ENCODE measurements around the gene PRR20A.
"Not testable (repeated sequence)": the region's sequence is repeated elsewhere in the genome, so short reads cannot be mapped to it uniquely, and the experiment has no call there.

PRR20A gene

DNA sequence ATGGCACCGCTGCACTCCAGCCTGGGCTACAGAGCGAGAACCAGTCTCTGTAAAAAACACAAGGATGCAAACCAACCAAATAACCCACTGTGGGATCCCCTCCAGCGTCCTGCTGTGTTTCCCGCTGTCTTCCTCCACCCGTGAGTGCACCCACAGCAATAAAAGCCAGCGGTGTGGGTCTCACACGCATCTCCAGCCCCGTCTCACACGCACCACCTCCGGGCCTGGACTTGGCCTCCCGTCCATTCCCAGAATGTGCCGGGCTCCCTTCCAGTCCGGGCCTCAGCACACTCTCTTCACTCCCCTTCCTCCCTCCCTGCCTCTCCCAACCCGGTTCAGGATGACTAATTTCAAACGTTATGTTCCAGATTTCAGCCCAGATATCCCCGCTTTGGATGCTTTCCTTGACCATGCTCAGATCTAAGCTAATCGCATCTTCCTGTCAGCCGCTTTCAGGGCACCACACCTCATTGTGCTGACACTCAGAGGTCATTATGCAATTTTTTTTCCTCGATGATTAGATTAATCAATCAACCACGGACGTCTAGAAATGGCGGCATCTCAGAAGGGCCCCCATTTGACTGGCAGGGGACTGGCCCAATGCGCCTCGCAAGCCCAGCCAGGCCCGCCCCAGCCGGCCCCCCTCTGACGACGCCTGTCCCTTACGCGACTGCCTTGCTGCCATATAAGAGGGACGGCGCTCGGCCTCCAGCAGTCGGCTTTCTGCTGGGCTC is at the start of gene PRR20A:
Gene PRR20A, plus strand, starts transcription at position 684 of the 734 bp plus-strand sequence. CDS start 387 bp downstream, outside the sequence.
- not testable (repeated sequence) for DNase-seq

DNA sequence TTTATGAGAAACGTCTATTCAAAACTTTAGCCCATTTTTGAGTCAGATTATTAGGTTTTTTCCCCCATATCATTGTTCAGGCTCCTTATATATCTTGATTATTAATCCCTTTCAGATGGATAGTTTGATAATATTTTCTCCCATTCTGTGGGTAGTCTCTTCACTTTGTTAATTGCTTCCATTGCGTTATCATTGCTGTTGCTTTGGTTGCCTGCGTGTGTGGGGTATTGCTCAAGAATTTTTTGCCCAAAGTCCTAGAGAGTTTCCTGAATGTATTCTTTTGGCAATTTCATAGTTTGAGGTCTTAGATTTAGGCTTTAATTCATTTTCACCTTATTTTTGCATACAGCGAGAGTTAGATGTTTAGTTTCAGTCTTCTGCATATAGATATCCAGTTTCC is 25.8 kb upstream of the PRR20A start:
- DNase-seq: no peak

GRCh38 chr13:57123681-57124080 is 17.0 kb upstream of the PRR20A start:
- DNase-seq: peak in 2 of 14 donors; percentile 0 to 15

DNA sequence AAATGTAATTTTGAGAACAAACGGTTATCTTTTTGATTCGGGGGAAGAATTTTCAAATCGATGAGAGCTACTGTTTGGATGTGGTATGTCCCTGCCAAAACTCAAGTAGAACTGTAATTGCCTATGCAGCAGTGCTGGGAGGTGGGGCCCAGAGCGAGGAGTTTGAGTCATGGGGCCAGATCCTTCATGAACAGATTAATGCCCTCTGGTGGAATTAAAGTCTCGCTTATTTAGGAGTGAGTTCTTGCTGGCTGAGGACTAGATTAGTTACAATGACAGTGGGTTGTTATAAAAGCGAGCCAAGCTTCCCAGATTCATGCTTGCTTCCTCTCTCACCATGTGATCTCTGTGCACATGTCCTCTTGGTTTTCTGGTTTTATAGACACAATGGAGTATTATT is 11.8 kb upstream of the PRR20A start:
- no peak for DNase-seq

- DNase-seq: no peak
Measured at GRCh38 chr13:57136093-57136492, 4.6 kb upstream of the PRR20A start.

GRCh38 chr13:57137585-57137984 is 3.1 kb upstream of the PRR20A start:
- no peak for DNase-seq

- DNase-seq: no peak
Measured at GRCh38 chr13:57138988-57139387, 1.7 kb upstream of the PRR20A start.

GRCh38 chr13:57139781-57140180 is 937 bp upstream of the PRR20A start:
- not testable (repeated sequence) for DNase-seq

DNA sequence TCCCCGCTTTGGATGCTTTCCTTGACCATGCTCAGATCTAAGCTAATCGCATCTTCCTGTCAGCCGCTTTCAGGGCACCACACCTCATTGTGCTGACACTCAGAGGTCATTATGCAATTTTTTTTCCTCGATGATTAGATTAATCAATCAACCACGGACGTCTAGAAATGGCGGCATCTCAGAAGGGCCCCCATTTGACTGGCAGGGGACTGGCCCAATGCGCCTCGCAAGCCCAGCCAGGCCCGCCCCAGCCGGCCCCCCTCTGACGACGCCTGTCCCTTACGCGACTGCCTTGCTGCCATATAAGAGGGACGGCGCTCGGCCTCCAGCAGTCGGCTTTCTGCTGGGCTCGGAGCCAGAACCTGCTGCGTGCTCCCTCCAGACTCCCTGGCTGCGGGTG is 6.5 kb downstream of the PRR20A start, which contains the start of gene PRR20B:
Gene PRR20B, plus strand, starts transcription at position 301 of the 400 bp plus-strand sequence. CDS start 387 bp downstream, outside the sequence.
- DNase-seq: not testable (repeated sequence)

GRCh38 chr13:57148106-57148505 is 7.4 kb downstream of the PRR20A start:
- not testable (repeated sequence) for DNase-seq

DNA sequence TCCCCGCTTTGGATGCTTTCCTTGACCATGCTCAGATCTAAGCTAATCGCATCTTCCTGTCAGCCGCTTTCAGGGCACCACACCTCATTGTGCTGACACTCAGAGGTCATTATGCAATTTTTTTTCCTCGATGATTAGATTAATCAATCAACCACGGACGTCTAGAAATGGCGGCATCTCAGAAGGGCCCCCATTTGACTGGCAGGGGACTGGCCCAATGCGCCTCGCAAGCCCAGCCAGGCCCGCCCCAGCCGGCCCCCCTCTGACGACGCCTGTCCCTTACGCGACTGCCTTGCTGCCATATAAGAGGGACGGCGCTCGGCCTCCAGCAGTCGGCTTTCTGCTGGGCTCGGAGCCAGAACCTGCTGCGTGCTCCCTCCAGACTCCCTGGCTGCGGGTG is 13.0 kb downstream of the PRR20A start, which contains the start of gene PRR20C:
Gene PRR20C, plus strand, starts transcription at position 301 of the 400 bp plus-strand sequence. CDS start 387 bp downstream, outside the sequence.
- DNase-seq: not testable (repeated sequence)

GRCh38 chr13:57160332-57160731 is 19.6 kb downstream of the PRR20A start, which contains the start of gene PRR20D:
Gene PRR20D, plus strand, starts transcription at chr13:57160632. Its CDS starts 387 bp downstream, at chr13:57161019.
- DNase-seq: not testable (repeated sequence)

DNA sequence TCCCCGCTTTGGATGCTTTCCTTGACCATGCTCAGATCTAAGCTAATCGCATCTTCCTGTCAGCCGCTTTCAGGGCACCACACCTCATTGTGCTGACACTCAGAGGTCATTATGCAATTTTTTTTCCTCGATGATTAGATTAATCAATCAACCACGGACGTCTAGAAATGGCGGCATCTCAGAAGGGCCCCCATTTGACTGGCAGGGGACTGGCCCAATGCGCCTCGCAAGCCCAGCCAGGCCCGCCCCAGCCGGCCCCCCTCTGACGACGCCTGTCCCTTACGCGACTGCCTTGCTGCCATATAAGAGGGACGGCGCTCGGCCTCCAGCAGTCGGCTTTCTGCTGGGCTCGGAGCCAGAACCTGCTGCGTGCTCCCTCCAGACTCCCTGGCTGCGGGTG is 26.2 kb downstream of the PRR20A start, which contains the start of gene PRR20E:
Gene PRR20E, plus strand, starts transcription at position 301 of the 400 bp plus-strand sequence. CDS start 387 bp downstream, outside the sequence.
- DNase-seq: not testable (repeated sequence)

DNA sequence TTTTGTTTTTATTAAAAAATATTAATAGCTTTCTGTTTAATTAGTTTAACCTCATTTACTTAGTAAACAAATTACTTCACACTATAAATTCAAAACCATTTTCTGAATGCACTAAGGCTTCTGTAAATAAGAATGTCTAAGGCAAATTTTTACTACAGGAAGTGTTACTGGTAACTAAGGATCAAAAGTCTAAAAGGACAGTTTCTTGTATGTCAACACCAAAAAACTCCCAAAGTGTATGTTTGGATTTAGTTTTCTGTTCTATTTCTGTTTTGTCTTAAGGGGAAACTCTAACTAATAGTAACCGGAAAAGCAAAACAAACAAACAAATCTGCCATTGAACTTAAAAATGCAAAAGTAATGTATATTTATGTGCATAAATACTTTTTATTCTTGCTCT is 50.9 kb downstream of the PRR20A start:
- DNase-seq: no peak

Data from C1 segment of cervical spinal cord (tissue), 14 donors.